CD4-positive, CD25-positive, alpha-beta regulatory T cell (primary cell): ENCODE results near the gene TBC1D4. TPM values are rescaled to one million over a fixed set of nuclear protein-coding genes. Genes with fewer than 3 reads are reported as not detected.
"Not testable (repeated sequence)": the region's sequence is repeated elsewhere in the genome, so short reads cannot be mapped to it uniquely, and the experiment has no call there.

Experiments
- ATAC-seq, 2 donors: fragments of 150-1000 bp; cut with Tn5 transposase; one replicate each; pipeline ENCODE4 v1.10.0; 2021; ENCODE audit warnings: low read depth in 2 of 2, moderate number of reproducible peaks in 2 of 2, moderate library complexity in 1 of 2
- DNase-seq, 3 donors: peaks; one replicate each; pipeline versions ENCODE4 v3.0.0 to v3.0.0-alpha.2; 2012 to 2022; ENCODE audit warnings: mixed read lengths in 1 of 3
- H3K27ac ChIP-seq: one replicate; pipeline ENCODE4 v1.7.0; 2013; ENCODE audit warnings: mild to moderate bottlenecking, low read length; ENCODE audit not compliant: insufficient read depth, poor library complexity, severe bottlenecking
- H3K27me3 ChIP-seq: one replicate; pipeline ENCODE4 v1.7.0; 2013; ENCODE audit warnings: low read length; ENCODE audit not compliant: control insufficient read depth, insufficient read depth
- H3K36me3 ChIP-seq: one replicate; pipeline ENCODE4 v1.7.0; 2013; ENCODE audit warnings: mild to moderate bottlenecking, low read length, moderate library complexity; ENCODE audit not compliant: control insufficient read depth, insufficient read depth
- H3K4me1 ChIP-seq: 2 replicates; pipeline ENCODE4 v1.7.0; 2013; ENCODE audit warnings: mild to moderate bottlenecking, low read length; ENCODE audit not compliant: insufficient read depth, control insufficient read depth, poor library complexity, severe bottlenecking
- H3K4me3 ChIP-seq: one replicate; pipeline ENCODE4 v1.7.0; 2013; ENCODE audit warnings: low read depth, mild to moderate bottlenecking, low read length, moderate library complexity
- H3K9me3 ChIP-seq, 2 experiments: 1 replicate in 1 of 2; 2 replicates in 1 of 2; pipeline ENCODE4 v1.7.0; 2013; ENCODE audit warnings: low read length in 2 of 2, mild to moderate bottlenecking in 1 of 2, moderate library complexity in 1 of 2; ENCODE audit not compliant: control insufficient read depth in 2 of 2
- H3K27ac Mint-ChIP-seq, 3 donors: one replicate each; pipeline ENCODE4 v1.8.0; 2020 to 2022; ENCODE audit warnings: mild to moderate bottlenecking in 3 of 3, mixed read lengths in 3 of 3, moderate library complexity in 2 of 3
- H3K27me3 Mint-ChIP-seq: one replicate; pipeline ENCODE4 v1.8.0; 2022; ENCODE audit warnings: mild to moderate bottlenecking, mixed read lengths
- H3K36me3 Mint-ChIP-seq: one replicate; pipeline ENCODE4 v1.8.0; 2020; ENCODE audit warnings: mixed read lengths
- H3K4me1 Mint-ChIP-seq, 4 donors: one replicate each; pipeline ENCODE4 v1.8.0; 2020 to 2022; ENCODE audit warnings: mixed read lengths in 4 of 4, mild to moderate bottlenecking in 1 of 4
- H3K4me3 Mint-ChIP-seq, 4 donors: one replicate each; pipeline ENCODE4 v1.8.0; 2020 to 2022; ENCODE audit warnings: mild to moderate bottlenecking in 4 of 4, mixed read lengths in 4 of 4, moderate library complexity in 3 of 4
- H3K9me3 Mint-ChIP-seq, 7 donors: one replicate each; pipeline ENCODE4 v1.8.0; 2020 to 2022; ENCODE audit warnings: mixed read lengths in 7 of 7, mild to moderate bottlenecking in 3 of 7, moderate library complexity in 2 of 7
- polyA plus RNA-seq, 4 donors: library from polyadenylated mRNA; unstranded; fragments of 300-500 nt; fragmentation: Illumina TruSeq; gene quantifications; one replicate each; pipeline ENCODE4 v1.2.3, GENCODE V29; 2021
- total RNA-seq: library from RNA; stranded (reverse); gene quantifications from one replicate; pipeline ENCODE4 v1.2.3, GENCODE V29; 2022

Gene TBC1D4
- total and polyA plus RNA-seq, 5 donors from 2014 or later = 100 to 145 (median 123) TPM

- H3K4me3 Mint-ChIP-seq = peak overlapping the region; percentile 26 to 91 (median 70)
- peaks cover 43% of the 10 kb centered on the region for H3K4me1 ChIP-seq
Measured at GRCh38 chr13:75296641-75297040, 185.3 kb downstream of the TBC1D4 start.

GRCh38 chr13:75295201-75295600 is 186.8 kb downstream of the TBC1D4 start:
- ATAC-seq (no peak), DNase-seq (no peak)
- Mint-ChIP-seq H3K27me3 (no peaks in the 10 kb centered on the region), H3K4me3 (peak overlapping the region in 2 of 4 donors; percentile 27 to 46), H3K36me3 (peaks cover 61% of the 10 kb centered on the region), H3K27ac (peak overlapping the region in 2 of 3 donors; percentile 74 to 82), H3K4me1 (peaks cover 45 to 76% (median 57%) of the 10 kb centered on the region in 4 donors), H3K9me3 (no peaks in the 10 kb centered on the region)
- no peaks in the 10 kb centered on the region for H3K27me3 ChIP-seq
- no peak overlapping the region for H3K27ac ChIP-seq
- peaks cover 35% of the 10 kb centered on the region for H3K4me1 ChIP-seq
- H3K9me3 ChIP-seq = no peaks in the 10 kb centered on the region
- no peak overlapping the region for H3K4me3 ChIP-seq
- H3K36me3 ChIP-seq = peaks cover 52% of the 10 kb centered on the region

More at GRCh38 chr13:75296641-75297040, 185.3 kb downstream of the TBC1D4 start:
- Histone ChIP-seq H3K27ac (no peak overlapping the region), H3K9me3 (no peaks in the 10 kb centered on the region), H3K36me3 (peaks cover 48% of the 10 kb centered on the region), H3K27me3 (no peaks in the 10 kb centered on the region), H3K4me3 (peak overlapping the region; percentile 49)
- DNase-seq = no peak
- peaks cover 43 to 75% (median 60%) of the 10 kb centered on the region in 4 donors for H3K4me1 Mint-ChIP-seq
- no peak for ATAC-seq
- H3K9me3 Mint-ChIP-seq = no peaks in the 10 kb centered on the region
- peaks cover 52% of the 10 kb centered on the region for H3K36me3 Mint-ChIP-seq
- H3K27me3 Mint-ChIP-seq = no peaks in the 10 kb centered on the region
- H3K27ac Mint-ChIP-seq = peak overlapping the region; percentile 82 to 92 (median 89)

GRCh38 chr13:75294110-75294509 is 187.9 kb downstream of the TBC1D4 start:
- no peaks in the 10 kb centered on the region for H3K9me3 ChIP-seq
- H3K4me3 ChIP-seq = no peak overlapping the region
- Mint-ChIP-seq H3K27ac (peak overlapping the region; percentile 54 to 82 (median 55)), H3K36me3 (peaks cover 59% of the 10 kb centered on the region), H3K4me3 (peak overlapping the region in 3 of 4 donors; percentile 39 to 56 (median 54)), H3K9me3 (no peaks in the 10 kb centered on the region), H3K4me1 (peaks cover 40 to 65% (median 50%) of the 10 kb centered on the region in 4 donors), H3K27me3 (no peaks in the 10 kb centered on the region)
- no peak overlapping the region for H3K27ac ChIP-seq
- ATAC-seq (peak; percentile 82 to 85), DNase-seq (peak in 1 of 3 donors; percentile 43)
- no peaks in the 10 kb centered on the region for H3K27me3 ChIP-seq
- H3K36me3 ChIP-seq = peaks cover 54% of the 10 kb centered on the region
- peaks cover 30% of the 10 kb centered on the region for H3K4me1 ChIP-seq

GRCh38 chr13:75285310-75285709 is 196.7 kb downstream of the TBC1D4 start:
- Mint-ChIP-seq H3K36me3 (peaks cover 60% of the 10 kb centered on the region), H3K9me3 (peaks cover 0 to 20% (median 8%) of the 10 kb centered on the region in 7 donors), H3K4me1 (peaks cover 0 to 9% (median 6%) of the 10 kb centered on the region in 4 donors), H3K27ac (no peak overlapping the region), H3K4me3 (no peak overlapping the region), H3K27me3 (no peaks in the 10 kb centered on the region)
- Histone ChIP-seq H3K36me3 (peaks cover 64% of the 10 kb centered on the region), H3K27ac (no peak overlapping the region), H3K27me3 (no peaks in the 10 kb centered on the region), H3K4me1 (no peaks in the 10 kb centered on the region), H3K4me3 (no peak overlapping the region), H3K9me3 (peaks cover 4 to 6% of the 10 kb centered on the region in 2 experiments)
- DNase-seq (no peak), ATAC-seq (no peak)

- no peak overlapping the region for H3K27ac ChIP-seq
- H3K27ac Mint-ChIP-seq = peak overlapping the region in 1 of 3 donors; percentile 37
- peaks cover 6 to 11% of the 10 kb centered on the region in 2 experiments for H3K9me3 ChIP-seq
- no peaks in the 10 kb centered on the region for H3K4me1 ChIP-seq
- peaks cover 0 to 6% (median under 1%) of the 10 kb centered on the region in 4 donors for H3K4me1 Mint-ChIP-seq
- H3K36me3 Mint-ChIP-seq = peaks cover 24% of the 10 kb centered on the region
- no peak overlapping the region for H3K4me3 Mint-ChIP-seq
- ATAC-seq (no peak), DNase-seq (no peak)
- H3K27me3 ChIP-seq = no peaks in the 10 kb centered on the region
- peaks cover 0 to 30% (median 8%) of the 10 kb centered on the region in 7 donors for H3K9me3 Mint-ChIP-seq
- H3K36me3 ChIP-seq = peaks cover 15% of the 10 kb centered on the region
- no peak overlapping the region for H3K4me3 ChIP-seq
- H3K27me3 Mint-ChIP-seq = no peaks in the 10 kb centered on the region
Measured at GRCh38 chr13:75279834-75280369, 202.1 kb downstream of the TBC1D4 start.

- H3K4me1 ChIP-seq, ATAC-seq, H3K4me3 ChIP-seq, H3K4me3 Mint-ChIP-seq, H3K27ac ChIP-seq, H3K27me3 ChIP-seq, H3K9me3 ChIP-seq, H3K36me3 Mint-ChIP-seq, H3K4me1 Mint-ChIP-seq, DNase-seq, H3K27me3 Mint-ChIP-seq, H3K27ac Mint-ChIP-seq, H3K36me3 ChIP-seq: not testable (repeated sequence)
- peaks cover 0 to 24% (median 7%) of the 10 kb centered on the region in 7 donors for H3K9me3 Mint-ChIP-seq
Measured at GRCh38 chr13:75273695-75274094, 208.3 kb downstream of the TBC1D4 start.

GRCh38 chr13:75271846-75272245 is 210.1 kb downstream of the TBC1D4 start:
- peaks cover 0 to 4% (median 0%) of the 10 kb centered on the region in 4 donors for H3K4me1 Mint-ChIP-seq
- H3K4me1 ChIP-seq = no peaks in the 10 kb centered on the region
- no peaks in the 10 kb centered on the region for H3K27me3 Mint-ChIP-seq
- no peak overlapping the region for H3K27ac ChIP-seq
- H3K27me3 ChIP-seq = no peaks in the 10 kb centered on the region
- no peaks in the 10 kb centered on the region for H3K36me3 ChIP-seq
- no peak overlapping the region for H3K4me3 Mint-ChIP-seq
- H3K36me3 Mint-ChIP-seq = peaks cover 4% of the 10 kb centered on the region
- H3K27ac Mint-ChIP-seq = no peak overlapping the region
- DNase-seq (no peak), ATAC-seq (no peak)
- no peak overlapping the region for H3K4me3 ChIP-seq
- H3K9me3 ChIP-seq = peaks cover 0 to 4% of the 10 kb centered on the region in 2 experiments
- H3K9me3 Mint-ChIP-seq = peaks cover 0 to 19% (median 6%) of the 10 kb centered on the region in 7 donors

- not testable (repeated sequence) for ATAC-seq, H3K4me3 Mint-ChIP-seq, H3K27me3 Mint-ChIP-seq, H3K9me3 Mint-ChIP-seq, H3K27me3 ChIP-seq, H3K27ac ChIP-seq, H3K4me1 ChIP-seq, DNase-seq, H3K36me3 Mint-ChIP-seq, H3K9me3 ChIP-seq, H3K4me1 Mint-ChIP-seq, H3K4me3 ChIP-seq, H3K36me3 ChIP-seq, H3K27ac Mint-ChIP-seq
Measured at GRCh38 chr13:75268481-75268880, 213.5 kb downstream of the TBC1D4 start.
